Stimulated activated CD8-positive, alpha-beta memory T cell treated with anti-CD3 and anti-CD28 coated beads, Interleukin-15, amount 100 ng/mL, for 1 hour (primary cell): ENCODE measurements around the gene UBXN4.
"Not testable (repeated sequence)": the region's sequence is repeated elsewhere in the genome, so short reads cannot be mapped to it uniquely, and the experiment has no call there.

ENCODE experiments used
- DNase-seq: peaks from one replicate; pipeline ENCODE4 v3.0.0-alpha.2; 2020; ENCODE audit warnings: low read depth

Gene UBXN4

GRCh38 chr2:135807874-135808273 is 66.2 kb downstream of the UBXN4 start:
- DNase-seq = not testable (repeated sequence)

- no peak for DNase-seq
These were observed 71.4 kb downstream of the UBXN4 start for GRCh38 chr2:135812907-135813511.

- no peak for DNase-seq
These were observed 73.6 kb downstream of the UBXN4 start for GRCh38 chr2:135815269-135815668.

GRCh38 chr2:135817466-135817865 is 75.8 kb downstream of the UBXN4 start:
- no peak for DNase-seq

- no peak for DNase-seq
These were observed 76.3 kb downstream of the UBXN4 start for GRCh38 chr2:135817951-135818350.

GRCh38 chr2:135818937-135819610 is 77.4 kb downstream of the UBXN4 start:
- no peak for DNase-seq

- DNase-seq = peak; percentile 51
These were observed 78.5 kb downstream of the UBXN4 start for GRCh38 chr2:135820003-135820618.

- no peak for DNase-seq
These were observed 79.5 kb downstream of the UBXN4 start for GRCh38 chr2:135821190-135821589.

- DNase-seq = no peak
These were observed 81.2 kb downstream of the UBXN4 start for GRCh38 chr2:135822855-135823254.

- no peak for DNase-seq
These were observed 83.5 kb downstream of the UBXN4 start for GRCh38 chr2:135825131-135825530.

GRCh38 chr2:135825550-135826176 is 84.0 kb downstream of the UBXN4 start:
- no peak for DNase-seq

- DNase-seq = no peak
These were observed 84.9 kb downstream of the UBXN4 start for GRCh38 chr2:135826544-135826943.

- no peak for DNase-seq
These were observed 87.9 kb downstream of the UBXN4 start for GRCh38 chr2:135829378-135830135.

GRCh38 chr2:135831180-135831812 is 89.6 kb downstream of the UBXN4 start:
- DNase-seq = no peak

- DNase-seq = no peak
These were observed 91.2 kb downstream of the UBXN4 start for GRCh38 chr2:135832891-135833290.
